ENCODE measurements around the gene PLXNA1. TPM values are rescaled to one million over a fixed set of nuclear protein-coding genes. Genes with fewer than 3 reads are reported as not detected.

The PLXNA1 gene
- total RNA-seq, 1 experiment from 2014 or later: 30.3 TPM

GRCh38 chr3:126955004-126955790, 27.7 kb upstream of the PLXNA1 start:
- Histone ChIP-seq H3K27me3 (ENCODE audit: insufficient read depth, low read length) (no peaks in the 10 kb centered on the region), H3K4me1 (ENCODE audit: control insufficient read depth in 1 of 2, insufficient read depth in 2 of 2, low read length in 2 of 2) (no peaks in the 10 kb centered on the region), H3K9me3 (ENCODE audit: control insufficient read depth in 1 of 2, insufficient read depth in 1 of 2, low read depth in 1 of 2, low read length in 2 of 2) (no peaks in the 10 kb centered on the region), H3K4me2 (ENCODE audit: low read length) (no peak overlapping the region), H3K27ac (ENCODE audit: low read depth, low read length) (no peak overlapping the region), H3K4me3 (replicated peaks in 1 of 2; ENCODE audit: low read depth in 1 of 2, low read length in 2 of 2) (no peak overlapping the region), H3K9ac (ENCODE audit: low read length) (no peak overlapping the region), H3K9me2 (ENCODE audit: insufficient read depth) (no peaks in the 10 kb centered on the region), H3K36me3 (ENCODE audit: control insufficient read depth in 1 of 2, insufficient read depth in 2 of 2, low read length in 2 of 2) (no peaks in the 10 kb centered on the region), H3K79me2 (ENCODE audit: insufficient read depth, low read length) (no peaks in the 10 kb centered on the region), H4K20me1 (ENCODE audit: insufficient read depth) (no peaks in the 10 kb centered on the region), H2AFZ (ENCODE audit: low read depth, low read length, poor library complexity, severe bottlenecking) (no peak overlapping the region)
- TF ChIP-seq MAX (IDR thresholded peaks at IDR 0.05) (no peak), ATF3 (IDR thresholded peaks at IDR 0.05) (no peak), FOSL1 (IDR thresholded peaks at IDR 0.05; ENCODE audit: low read depth) (no peak), RAD21 (IDR thresholded peaks at IDR 0.05; ENCODE audit: low read depth) (no peak), ZFX (IDR thresholded peaks at IDR 0.05) (no peak), SRF (IDR thresholded peaks at IDR 0.05; ENCODE audit: low read depth) (no peak), CEBPB (IDR thresholded peaks at IDR 0.05; ENCODE audit: low read depth) (no peak)
- ATAC-seq (no peak), DNase-seq (ENCODE audit: low read depth, low spot score) (no peak)
- intact Hi-C loops (cut with micrococcal nuclease): no loop called here
- ChIA-PET POLR2A (no interaction called here), CTCF (no interaction called here), RAD21 (ENCODE audit: low non-redundant PET in 1 of 2, low total read pairs in 2 of 2, uncharacterized antibody in 2 of 2, unreplicated experiment in 2 of 2) (no interaction called here)
- BruUV-seq (replicated peaks): no TSS peak

- H3K4me1 ChIP-seq (ENCODE audit: control insufficient read depth in 1 of 2, insufficient read depth in 2 of 2, low read length in 2 of 2): no peaks in the 10 kb centered on the region
- H3K27me3 ChIP-seq (ENCODE audit: insufficient read depth, low read length): no peaks in the 10 kb centered on the region
- H2AFZ ChIP-seq (ENCODE audit: low read depth, low read length, poor library complexity, severe bottlenecking): no peak overlapping the region
- H3K27ac ChIP-seq (ENCODE audit: low read depth, low read length): no peak overlapping the region
- no peak for ATAC-seq
- no TSS peak for BruUV-seq (replicated peaks)
- no peaks in the 10 kb centered on the region for H3K9me2 ChIP-seq (ENCODE audit: insufficient read depth)
- no peaks in the 10 kb centered on the region for H3K79me2 ChIP-seq (ENCODE audit: insufficient read depth, low read length)
- intact Hi-C loops (cut with micrococcal nuclease): no loop called here
- ChIA-PET CTCF (no interaction called here), POLR2A (no interaction called here), RAD21 (ENCODE audit: low non-redundant PET in 1 of 2, low total read pairs in 2 of 2, uncharacterized antibody in 2 of 2, unreplicated experiment in 2 of 2) (no interaction called here)
- no peak overlapping the region for H3K9ac ChIP-seq (ENCODE audit: low read length)
- no peaks in the 10 kb centered on the region for H4K20me1 ChIP-seq (ENCODE audit: insufficient read depth)
- H3K4me3 ChIP-seq (replicated peaks in 1 of 2; ENCODE audit: low read depth in 1 of 2, low read length in 2 of 2): no peak overlapping the region
- no peak for DNase-seq (ENCODE audit: low read depth, low spot score)
- H3K4me2 ChIP-seq (ENCODE audit: low read length): no peak overlapping the region
- no peaks in the 10 kb centered on the region for H3K9me3 ChIP-seq (ENCODE audit: control insufficient read depth in 1 of 2, insufficient read depth in 1 of 2, low read depth in 1 of 2, low read length in 2 of 2)
- H3K36me3 ChIP-seq (ENCODE audit: control insufficient read depth in 1 of 2, insufficient read depth in 2 of 2, low read length in 2 of 2): no peaks in the 10 kb centered on the region
- no peak for TF ChIP-seq ZFX (IDR thresholded peaks at IDR 0.05)
- no peak for TF ChIP-seq POLR2A (IDR thresholded peaks at IDR 0.05; ENCODE audit: borderline replicate concordance, extremely low read depth, insufficient read depth, insufficient read length)
- no peak for TF ChIP-seq REST (IDR thresholded peaks at IDR 0.05; ENCODE audit: low read depth)
- no peak for TF ChIP-seq ELF1 (IDR thresholded peaks at IDR 0.05; ENCODE audit: borderline replicate concordance, low read depth)
- TF ChIP-seq CTCF (IDR thresholded peaks at IDR 0.05 in 2 of 3, conservative IDR thresholded peaks at IDR 0.05 in 1 of 3; ENCODE audit: borderline replicate concordance in 1 of 3, insufficient read depth in 1 of 3, low read depth in 2 of 3, low read length in 2 of 3): no peak
- TF ChIP-seq RAD21 (IDR thresholded peaks at IDR 0.05; ENCODE audit: low read depth): no peak
- no peak for TF ChIP-seq CBX3 (IDR thresholded peaks at IDR 0.05; ENCODE audit: low read depth)
- TF ChIP-seq SP1 (IDR thresholded peaks at IDR 0.05; ENCODE audit: low read depth): no peak
- no peak for TF ChIP-seq EGR1 (IDR thresholded peaks at IDR 0.05; ENCODE audit: low read depth)
- TF ChIP-seq SRF (IDR thresholded peaks at IDR 0.05; ENCODE audit: low read depth): no peak
- no peak for TF ChIP-seq EZH2phosphoT487 (IDR thresholded peaks at IDR 0.05; ENCODE audit: borderline replicate concordance)
- no peak for TF ChIP-seq SIN3A (IDR thresholded peaks at IDR 0.05; ENCODE audit: low read depth)
Observed at GRCh38 chr3:126956361-126956760, 26.6 kb upstream of the PLXNA1 start.
